GM12873 (cell line): ENCODE measurements around the gene TNC.

Experiments
- CTCF ChIP-seq: IDR thresholded peaks from 2 replicates; pipeline ENCODE4 v1.5.1; 2012; ENCODE audit warnings: low read depth, mild to moderate bottlenecking, moderate library complexity, low read length, control low read depth; ENCODE audit not compliant: insufficient read depth; ENCODE audit errors: missing control alignments

TNC gene

GRCh38 chr9:114998326-114998725 is 119.6 kb downstream of the TNC start:
- no peak for TF ChIP-seq CTCF

GRCh38 chr9:114995681-114996221 is 122.2 kb downstream of the TNC start:
- no peak for TF ChIP-seq CTCF

- TF ChIP-seq CTCF, result no peak
Measured at GRCh38 chr9:114994768-114995167, 123.2 kb downstream of the TNC start.

- TF ChIP-seq CTCF, result no peak
Measured at GRCh38 chr9:114991861-114992260, 126.1 kb downstream of the TNC start.

GRCh38 chr9:114990901-114991300 is 127.1 kb downstream of the TNC start:
- no peak for TF ChIP-seq CTCF

GRCh38 chr9:114989600-114990410 is 128.2 kb downstream of the TNC start:
- TF ChIP-seq CTCF, result no peak

- no peak for TF ChIP-seq CTCF
Measured at GRCh38 chr9:114988962-114989599, 128.9 kb downstream of the TNC start.
